Pancreas (tissue), 10 donors: Measurements from ENCODE around the gene TIMM10B. TPM values are rescaled to one million over a fixed set of nuclear protein-coding genes. Genes with fewer than 3 reads are reported as not detected.

Experiments
- ATAC-seq, 4 donors: fragments of 200-7000 bp; cut with Tn5 transposase; one replicate each; pipeline versions ENCODE4 v1.8.0 to v1.9.1; 2020; ENCODE audit warnings: mild to moderate bottlenecking in 4 of 4, moderate library complexity in 4 of 4
- DNase-seq, 6 donors: peaks; one replicate each; pipeline ENCODE4 v3.0.0-alpha.2; 2020
- FAIRE-seq: peaks from 2 replicates; lab custom pipeline; 2012; peaks lifted over from hg19 to GRCh38; lab: Jason Lieb, UNC
- H3K27ac ChIP-seq, 4 donors: fragments of 200-600 bp; sonication (generic); 1 replicate in 3 of 4; 2 replicates in 1 of 4; pipeline versions ENCODE4 v1.5.0 to v1.8.0; 2020
- H3K27me3 ChIP-seq, 4 donors: fragments of 200-600 bp; one replicate each; pipeline ENCODE4 v1.8.0; 2021
- H3K36me3 ChIP-seq, 3 donors: fragments of 200-600 bp; sonication (generic) in 1 of 3; one replicate each; pipeline versions ENCODE4 v1.5.0 to v1.8.0; 2020 to 2021
- H3K4me1 ChIP-seq, 3 donors: fragments of 200-600 bp; one replicate each; pipeline ENCODE4 v1.8.0; 2021
- H3K4me3 ChIP-seq, 4 donors: fragments of 200-600 bp; sonication (generic) in 2 of 4; one replicate each; pipeline versions ENCODE4 v1.5.0 to v1.8.0; 2020 to 2021
- H3K9me3 ChIP-seq, 4 donors: fragments of 200-600 bp; one replicate each; pipeline ENCODE4 v1.8.0; 2021
- WGBS, 2 donors: extraction: QIAGEN DNeasy Blood & Tissue Kit; methylation state at CpG; one replicate each; pipeline ENCODE4 v1.1.7; 2013; 5-methylcytosine and 5-hydroxymethylcytosine counted together
- intact Hi-C, 3 donors: fragments of 100-400 bp; cut with DNase I; formaldehyde crosslinking; loops; one replicate each; pipeline versions ENCODE4 v1.11.1 to v1.14.2; 2022
- polyA plus RNA-seq, 2 donors: library from polyadenylated mRNA; stranded (reverse); fragments of 200-250 nt; gene quantifications; one replicate each; pipeline ENCODE4 v1.2.3, GENCODE V29; 2013
- total RNA-seq, 6 donors: library from RNA; stranded (reverse); fragmentation: NEBNext Ultra II Directional in 4 of 6; extraction: Animal tissue kit (Norgen Biotek cat#: 25700) in 4 of 6; gene quantifications; one replicate each; pipeline versions ENCODE4 v1.2.1 to v1.2.4, GENCODE V29; 2021 to 2023
- TF ChIP-seq, protein P1 (sequence below), 4 donors: fragments of 200-600 bp; sonication (generic) in 3 of 4; IDR thresholded peaks; one replicate each; pipeline versions ENCODE4 v1.5.0 to v1.8.0; 2021; ENCODE audit warnings: antibody characterized with exemption in 4 of 4
- donor health status: healthy with polysubstance abuse.
- donor health status: DM: no; HTN: no; CAD: no; lungs with moderate emphysema.
- donor health status: DM: no; HTN: no; CAD: no.
- donor health status: control.
- donor health status: control.
- donor health status: Bipolar disorder and iron deficiency.
- donor health status: DM: yes; HTN: yes; CAD: no.
- donor health status: DM: no; HTN: no; CAD: no.
- donor health status: DM: no; HTN: no; CAD: no.
- donor health status: DM: yes; HTN: yes; CAD: no.

Gene TIMM10B
- total and polyA plus RNA-seq, 8 donors: 8.2 to 20.9 (median 16.1) TPM

DNA sequence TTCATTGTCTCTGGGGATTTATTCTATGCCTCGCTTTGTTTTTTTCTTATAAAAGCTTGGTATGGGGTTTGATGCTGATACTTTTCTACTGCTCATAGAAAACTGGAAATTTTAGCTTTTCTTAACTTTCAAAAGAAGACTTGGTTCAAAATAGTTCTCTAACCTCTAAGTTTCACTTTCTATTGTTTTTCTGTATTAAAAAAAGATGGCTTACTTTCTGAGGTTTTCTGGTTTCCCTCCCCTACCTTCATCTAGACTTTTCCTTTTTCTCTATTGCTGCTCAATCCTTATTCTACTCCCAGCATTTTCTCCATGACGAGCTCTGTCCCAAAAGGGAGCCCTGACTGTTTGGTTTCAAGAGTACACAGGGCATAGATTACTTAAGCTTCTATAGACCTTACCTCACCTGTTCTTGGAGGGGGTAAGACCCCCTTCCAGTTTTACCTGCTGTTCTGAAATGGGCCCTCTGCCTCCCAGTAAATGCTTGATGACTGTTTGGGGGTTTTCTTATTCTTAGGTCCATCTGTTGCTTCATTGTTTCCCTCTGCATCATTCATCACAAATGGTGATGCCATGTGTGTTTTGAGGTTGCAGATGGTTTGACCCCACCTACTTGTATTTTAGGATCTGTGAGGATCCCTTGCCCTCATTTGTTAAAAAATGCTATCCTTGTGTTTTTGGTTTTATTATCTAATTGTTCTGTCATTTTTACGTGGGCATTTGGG lies 45.3 kb downstream of the TIMM10B start:
- TF ChIP-seq, protein P1, sequence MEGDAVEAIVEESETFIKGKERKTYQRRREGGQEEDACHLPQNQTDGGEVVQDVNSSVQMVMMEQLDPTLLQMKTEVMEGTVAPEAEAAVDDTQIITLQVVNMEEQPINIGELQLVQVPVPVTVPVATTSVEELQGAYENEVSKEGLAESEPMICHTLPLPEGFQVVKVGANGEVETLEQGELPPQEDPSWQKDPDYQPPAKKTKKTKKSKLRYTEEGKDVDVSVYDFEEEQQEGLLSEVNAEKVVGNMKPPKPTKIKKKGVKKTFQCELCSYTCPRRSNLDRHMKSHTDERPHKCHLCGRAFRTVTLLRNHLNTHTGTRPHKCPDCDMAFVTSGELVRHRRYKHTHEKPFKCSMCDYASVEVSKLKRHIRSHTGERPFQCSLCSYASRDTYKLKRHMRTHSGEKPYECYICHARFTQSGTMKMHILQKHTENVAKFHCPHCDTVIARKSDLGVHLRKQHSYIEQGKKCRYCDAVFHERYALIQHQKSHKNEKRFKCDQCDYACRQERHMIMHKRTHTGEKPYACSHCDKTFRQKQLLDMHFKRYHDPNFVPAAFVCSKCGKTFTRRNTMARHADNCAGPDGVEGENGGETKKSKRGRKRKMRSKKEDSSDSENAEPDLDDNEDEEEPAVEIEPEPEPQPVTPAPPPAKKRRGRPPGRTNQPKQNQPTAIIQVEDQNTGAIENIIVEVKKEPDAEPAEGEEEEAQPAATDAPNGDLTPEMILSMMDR (IDR thresholded peaks at IDR 0.05): no peak

DNA sequence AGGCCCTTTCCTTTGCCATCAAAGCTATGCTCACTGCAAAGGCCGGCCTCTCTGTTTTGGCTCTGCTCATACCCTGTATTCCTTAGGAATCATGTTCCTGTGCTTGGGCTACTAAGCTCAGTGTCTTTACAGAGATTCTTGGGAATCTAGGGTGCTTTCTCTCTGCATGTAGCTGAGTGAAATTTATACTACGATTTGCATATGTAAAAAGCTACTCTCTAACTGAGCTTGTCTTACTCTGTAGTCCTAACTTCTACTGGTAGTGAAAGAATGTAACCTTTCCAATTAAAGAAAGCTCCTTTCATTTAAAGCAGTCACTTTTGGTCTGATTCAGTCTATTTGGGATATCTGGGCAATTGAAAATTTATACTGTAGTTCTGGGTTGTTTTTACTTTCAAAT lies 48.0 kb downstream of the TIMM10B start:
- Histone ChIP-seq H3K27me3 (no peaks in the 10 kb centered on the region), H3K27ac (no peak overlapping the region), H3K4me1 (no peaks in the 10 kb centered on the region), H3K36me3 (no peaks in the 10 kb centered on the region), H3K4me3 (no peak overlapping the region), H3K9me3 (no peaks in the 10 kb centered on the region)
- TF ChIP-seq, protein P1 (IDR thresholded peaks at IDR 0.05): no peak
- no peak for ATAC-seq
- DNase-seq: no peak
- no peak for FAIRE-seq
- WGBS, 2 donors: 74 to 91% methylated on average over 2 of the region's 2 CpGs
- intact Hi-C loops: no loop called here

More for the DNA sequence above, 45.3 kb downstream of the TIMM10B start:
- Histone ChIP-seq H3K4me1 (no peaks in the 10 kb centered on the region), H3K4me3 (no peak overlapping the region), H3K36me3 (no peaks in the 10 kb centered on the region), H3K27me3 (no peaks in the 10 kb centered on the region), H3K9me3 (no peaks in the 10 kb centered on the region), H3K27ac (no peak overlapping the region)
- FAIRE-seq (no peak), DNase-seq (no peak), ATAC-seq (no peak)
- 86 to 88% methylated on average over 3 of the region's 3 CpGs for WGBS, 2 donors
- intact Hi-C loops: no loop called here

DNA sequence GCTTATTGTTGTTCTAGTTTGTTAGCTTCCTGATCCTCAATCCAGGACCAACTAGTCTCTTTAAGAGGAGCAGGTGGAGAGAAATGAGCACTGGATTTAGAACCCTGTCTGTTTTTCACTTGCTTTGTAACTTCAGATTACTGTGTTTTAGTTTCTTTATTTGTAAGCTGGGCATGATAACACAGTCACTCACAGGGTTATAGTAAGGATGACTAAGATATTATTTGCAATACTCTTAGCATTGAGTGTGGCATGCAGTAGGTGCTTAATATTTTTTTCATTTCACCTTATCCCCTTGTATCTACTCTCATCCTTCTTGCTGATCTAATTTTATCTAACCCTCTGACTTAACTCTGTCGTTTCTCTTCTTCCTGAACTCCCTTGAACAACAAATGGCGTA lies 49.5 kb downstream of the TIMM10B start:
- no peaks in the 10 kb centered on the region for H3K4me1 ChIP-seq
- TF ChIP-seq, protein P1 (IDR thresholded peaks at IDR 0.05): no peak
- no peaks in the 10 kb centered on the region for H3K36me3 ChIP-seq
- no peaks in the 10 kb centered on the region for H3K9me3 ChIP-seq
- H3K27me3 ChIP-seq: no peaks in the 10 kb centered on the region
- no peak overlapping the region for H3K27ac ChIP-seq
- FAIRE-seq (no peak), ATAC-seq (no peak), DNase-seq (no peak)
- intact Hi-C loops: loop anchor here in 2 of 3 donors (10.0 kb wide), 2 partner anchors 154 to 174 kb away; partner anchors contain the start of gene MRPL17 (in 1 of the 2)
- no peak overlapping the region for H3K4me3 ChIP-seq
- 89 to 96% methylated on average over 2 of the region's 2 CpGs for WGBS, 2 donors

GRCh38 chr11:6531267-6531752 lies 50.0 kb downstream of the TIMM10B start:
- Histone ChIP-seq H3K4me1 (no peaks in the 10 kb centered on the region), H3K27ac (no peak overlapping the region), H3K27me3 (no peaks in the 10 kb centered on the region), H3K9me3 (no peaks in the 10 kb centered on the region), H3K36me3 (no peaks in the 10 kb centered on the region), H3K4me3 (no peak overlapping the region)
- no peak for FAIRE-seq
- intact Hi-C loops: loop anchor here in 2 of 3 donors (10.0 kb wide), 2 partner anchors 153 to 173 kb away; partner anchors contain the start of gene MRPL17 (in 1 of the 2)
- TF ChIP-seq, protein P1 (IDR thresholded peaks at IDR 0.05): peak; percentile 28 to 60 (median 44)
- 0 to 1% methylated on average over 1 of the region's 1 CpG for WGBS, 2 donors
- ATAC-seq: peak in 3 of 4 donors; percentile 79 to 83 (median 80)
- no peak for DNase-seq

Other genes starting within 250 kb of the TIMM10B start
- gene FHIP1B, start 246.9 kb upstream of the TIMM10B start, total RNA-seq: 10 to 100 TPM; 13.0 to 28.1 (median 18.4) TPM
- 10 to 100 TPM; 74.3 to 82.9 TPM for gene FHIP1B, start 246.9 kb upstream of the TIMM10B start, polyA plus RNA-seq
- under 1 TPM; 0.12 to 0.28 (median 0.22) TPM for gene CNGA4, start 242.4 kb upstream of the TIMM10B start, total RNA-seq
- gene CNGA4, start 242.4 kb upstream of the TIMM10B start, polyA plus RNA-seq: under 1 TPM; 0.14 to 0.46 TPM
- gene CCKBR, start 221.7 kb upstream of the TIMM10B start, total RNA-seq: 10 to 100 TPM in 2 of 6 donors, 1 to 10 TPM in 4; 1.3 to 19.7 (median 3.1) TPM
- gene CCKBR, start 221.7 kb upstream of the TIMM10B start, polyA plus RNA-seq: 1 to 10 TPM; 2.5 to 7.7 TPM
- 10 to 100 TPM in 5 of 6 donors, 1 to 10 TPM in 1; 9.7 to 16.7 (median 14.7) TPM for gene CAVIN3, start 161.0 kb upstream of the TIMM10B start, total RNA-seq
- gene CAVIN3, start 161.0 kb upstream of the TIMM10B start, polyA plus RNA-seq: 10 to 100 TPM; 20.8 to 28.7 TPM
- gene SMPD1, start 91.0 kb upstream of the TIMM10B start, total RNA-seq: 10 to 100 TPM; 19.4 to 32.3 (median 28.4) TPM
- 10 to 100 TPM; 30.6 to 62.0 TPM for gene SMPD1, start 91.0 kb upstream of the TIMM10B start, polyA plus RNA-seq
- gene APBB1, start 62.4 kb upstream of the TIMM10B start, total RNA-seq: 10 to 100 TPM; 11.4 to 23.0 (median 13.9) TPM
- gene APBB1, start 62.4 kb upstream of the TIMM10B start, polyA plus RNA-seq: 10 to 100 TPM; 22.7 to 69.3 TPM
- 1 to 10 TPM in 5 of 6 donors, under 1 TPM in 1; 0.91 to 4.1 (median 1.8) TPM for gene HPX, start 40.5 kb upstream of the TIMM10B start, total RNA-seq
- 1 to 10 TPM; 4.2 to 5.2 TPM for gene HPX, start 40.5 kb upstream of the TIMM10B start, polyA plus RNA-seq
- 10 to 100 TPM in 1 of 6 donors, 1 to 10 TPM in 5; 5.2 to 13.7 (median 6.8) TPM for gene TRIM3, start 7.6 kb upstream of the TIMM10B start, total RNA-seq
- gene TRIM3, start 7.6 kb upstream of the TIMM10B start, polyA plus RNA-seq: 10 to 100 TPM; 16.5 to 30.8 TPM
- 10 to 100 TPM; 30.5 to 44.9 (median 35.0) TPM for gene ARFIP2, start 170 bp upstream of the TIMM10B start, total RNA-seq
- gene ARFIP2, start 170 bp upstream of the TIMM10B start, polyA plus RNA-seq: 10 to 100 TPM; 53.7 to 92.0 TPM
- gene DNHD1, start 15.8 kb downstream of the TIMM10B start, total RNA-seq: 1 to 10 TPM; 1.9 to 4.3 (median 3.2) TPM
- 10 to 100 TPM in 1 of 2 donors, 1 to 10 TPM in 1; 9.5 to 11.2 TPM for gene DNHD1, start 15.8 kb downstream of the TIMM10B start, polyA plus RNA-seq
- gene RRP8, start 122.1 kb downstream of the TIMM10B start, total RNA-seq: 10 to 100 TPM in 2 of 6 donors, 1 to 10 TPM in 4; 6.3 to 15.0 (median 8.7) TPM
- gene RRP8, start 122.1 kb downstream of the TIMM10B start, polyA plus RNA-seq: 10 to 100 TPM; 16.6 to 25.0 TPM
- gene ILK, start 122.3 kb downstream of the TIMM10B start, total RNA-seq: 10 to 100 TPM; 47.9 to 90.0 (median 67.4) TPM
- gene ILK, start 122.3 kb downstream of the TIMM10B start, polyA plus RNA-seq: 100 to 1,000 TPM in 1 of 2 donors, 10 to 100 TPM in 1; 98.5 to 137 TPM
- gene TAF10, start 130.7 kb downstream of the TIMM10B start, total RNA-seq: 10 to 100 TPM; 53.5 to 96.7 (median 75.6) TPM
- gene TAF10, start 130.7 kb downstream of the TIMM10B start, polyA plus RNA-seq: 100 to 1,000 TPM; 116 TPM
- gene TPP1, start 137.9 kb downstream of the TIMM10B start, total RNA-seq: 10 to 100 TPM; 19.6 to 88.6 (median 24.6) TPM
- gene TPP1, start 137.9 kb downstream of the TIMM10B start, polyA plus RNA-seq: 10 to 100 TPM; 21.0 to 33.0 TPM
- gene DCHS1, start 174.3 kb downstream of the TIMM10B start, total RNA-seq: 1 to 10 TPM; 2.3 to 4.1 (median 3.3) TPM
- 1 to 10 TPM; 4.0 to 4.8 TPM for gene DCHS1, start 174.3 kb downstream of the TIMM10B start, polyA plus RNA-seq
- 10 to 100 TPM; 10.6 to 24.5 (median 19.8) TPM for gene MRPL17, start 201.8 kb downstream of the TIMM10B start, total RNA-seq
- 10 to 100 TPM; 33.6 to 33.8 TPM for gene MRPL17, start 201.8 kb downstream of the TIMM10B start, polyA plus RNA-seq